Type B pancreatic cell (in vitro differentiated cells): ENCODE measurements around the gene SCYGR4. TPM values are rescaled to one million over a fixed set of nuclear protein-coding genes. Genes with fewer than 3 reads are reported as not detected.
"Not testable (repeated sequence)": the region's sequence is repeated elsewhere in the genome, so short reads cannot be mapped to it uniquely, and the experiment has no call there.

Experiments
- DNase-seq: peaks from one replicate; pipeline ENCODE4 v3.0.0; 2021; ENCODE audit warnings: mixed read lengths; ENCODE audit not compliant: unreplicated experiment; ENCODE audit errors: extremely low spot score
- H3K27ac Mint-ChIP-seq: 2 replicates; pipeline ENCODE4 v1.8.0; 2021; ENCODE audit warnings: mild to moderate bottlenecking, mixed read lengths
- H3K27me3 Mint-ChIP-seq: 2 replicates; pipeline ENCODE4 v1.8.0; 2021; ENCODE audit warnings: mixed read lengths
- H3K36me3 Mint-ChIP-seq: 2 replicates; pipeline ENCODE4 v1.8.0; 2021; ENCODE audit warnings: mixed read lengths
- H3K4me1 Mint-ChIP-seq: one replicate; pipeline ENCODE4 v1.8.0; 2021; ENCODE audit warnings: mixed read lengths; ENCODE audit not compliant: unreplicated experiment
- H3K4me3 Mint-ChIP-seq: 2 replicates; pipeline ENCODE4 v1.8.0; 2021; ENCODE audit warnings: mild to moderate bottlenecking, mixed read lengths
- H3K9me3 Mint-ChIP-seq: 2 replicates; pipeline ENCODE4 v1.8.0; 2021; ENCODE audit warnings: mixed read lengths
- CTCF ChIP-seq: fragments of 200-600 bp; sonication (generic); conservative IDR thresholded peaks from 2 replicates; pipeline ENCODE4 v1.5.0; 2021; ENCODE audit warnings: antibody characterized with exemption, mild to moderate bottlenecking
- total RNA-seq: library from RNA; stranded (reverse); gene quantifications from 2 replicates; pipeline ENCODE4 v1.2.1, GENCODE V29; 2021; ENCODE audit warnings: low replicate concordance

The SCYGR4 gene
- total RNA-seq, 1 donor from 2014 or later = not detected

- no peaks in the 10 kb centered on the region for H3K9me3 Mint-ChIP-seq
- H3K4me3 Mint-ChIP-seq = no peak overlapping the region
- no peak for DNase-seq
- H3K27ac Mint-ChIP-seq = no peak overlapping the region
- no peaks in the 10 kb centered on the region for H3K4me1 Mint-ChIP-seq
- H3K36me3 Mint-ChIP-seq = no peaks in the 10 kb centered on the region
- no peaks in the 10 kb centered on the region for H3K27me3 Mint-ChIP-seq
- no peak for TF ChIP-seq CTCF
Observed at GRCh38 chr2:227657199-227657845, 40.0 kb downstream of the SCYGR4 start.

GRCh38 chr2:227661025-227661649, 43.8 kb downstream of the SCYGR4 start:
- no peaks in the 10 kb centered on the region for H3K27me3 Mint-ChIP-seq
- TF ChIP-seq CTCF = no peak
- no peaks in the 10 kb centered on the region for H3K36me3 Mint-ChIP-seq
- no peak overlapping the region for H3K27ac Mint-ChIP-seq
- H3K9me3 Mint-ChIP-seq = no peaks in the 10 kb centered on the region
- no peak overlapping the region for H3K4me3 Mint-ChIP-seq
- H3K4me1 Mint-ChIP-seq = no peaks in the 10 kb centered on the region
- DNase-seq = no peak

GRCh38 chr2:227661827-227662226, 44.5 kb downstream of the SCYGR4 start:
- no peak for DNase-seq
- Mint-ChIP-seq H3K27me3 (no peaks in the 10 kb centered on the region), H3K27ac (no peak overlapping the region), H3K36me3 (no peaks in the 10 kb centered on the region), H3K9me3 (no peaks in the 10 kb centered on the region), H3K4me3 (no peak overlapping the region), H3K4me1 (no peaks in the 10 kb centered on the region)
- no peak for TF ChIP-seq CTCF

GRCh38 chr2:227665189-227665940, 48.1 kb downstream of the SCYGR4 start:
- Mint-ChIP-seq H3K27me3 (no peaks in the 10 kb centered on the region), H3K4me3 (no peak overlapping the region), H3K36me3 (no peaks in the 10 kb centered on the region), H3K27ac (no peak overlapping the region), H3K9me3 (no peaks in the 10 kb centered on the region), H3K4me1 (no peaks in the 10 kb centered on the region)
- no peak for DNase-seq
- no peak for TF ChIP-seq CTCF

GRCh38 chr2:227666631-227667170, 49.4 kb downstream of the SCYGR4 start, which contains the start of gene SCYGR5:
SCYGR5 (plus strand) TSS chr2:227666804; CDS start chr2:227666804, 0 bp downstream.
- not testable (repeated sequence) for H3K36me3 Mint-ChIP-seq, H3K27me3 Mint-ChIP-seq, DNase-seq, H3K9me3 Mint-ChIP-seq, H3K4me3 Mint-ChIP-seq, H3K4me1 Mint-ChIP-seq, H3K27ac Mint-ChIP-seq

Other genes starting within 250 kb of the SCYGR4 start
- 3.7 and 6.9 TPM in 2 replicates for gene TM4SF20, start 238.2 kb upstream of the SCYGR4 start, total RNA-seq
- gene SCYGR1, start 229.5 kb upstream of the SCYGR4 start, total RNA-seq = not detected in 2 replicates
- 63.2 and 75.6 TPM in 2 replicates for gene AGFG1, start 145.3 kb upstream of the SCYGR4 start, total RNA-seq
- gene SCYGR2, start 18.6 kb upstream of the SCYGR4 start, total RNA-seq = not detected in 2 replicates
- not detected in 2 replicates for gene SCYGR3, start 2.7 kb upstream of the SCYGR4 start, total RNA-seq
- gene SCYGR5, start 49.3 kb downstream of the SCYGR4 start, total RNA-seq = not detected in 2 replicates
- gene SLC19A3, start 100.5 kb downstream of the SCYGR4 start, total RNA-seq = 6.4 and 20.5 TPM in 2 replicates
- not detected in 2 replicates for gene SCYGR6, start 107.3 kb downstream of the SCYGR4 start, total RNA-seq
- not detected in 2 replicates for gene SCYGR7, start 110.8 kb downstream of the SCYGR4 start, total RNA-seq
- gene SCYGR8, start 128.4 kb downstream of the SCYGR4 start, total RNA-seq = not detected in 2 replicates
- gene CCL20, start 196.3 kb downstream of the SCYGR4 start, total RNA-seq = 1.7 and 3.2 TPM in 2 replicates